GM23338 (cell line): ENCODE results near the gene NDUFA3.

Experiments
- CTCF ChIP-seq, 2 experiments: fragments of 200-600 bp in 1 of 2; sonication (generic) in 1 of 2; conservative IDR thresholded peaks; 2 replicates each; pipeline versions ENCODE4 v1.5.1 to v1.6.1; 2016 to 2017; ENCODE audit warnings: antibody characterized with exemption in 2 of 2, low read depth in 2 of 2, mild to moderate bottlenecking in 2 of 2, moderate library complexity in 1 of 2
- EZH2 ChIP-seq: fragments of 200-600 bp; sonication (generic); IDR thresholded peaks from one replicate; pipeline ENCODE4 v1.8.0; 2017; ENCODE audit warnings: antibody characterized with exemption, mild to moderate bottlenecking, low read depth; ENCODE audit not compliant: unreplicated experiment
- JUNB ChIP-seq: IDR thresholded peaks from one replicate; pipeline ENCODE4 v1.6.1; 2016; ENCODE audit warnings: antibody characterized with exemption; ENCODE audit not compliant: unreplicated experiment
- STAT1 ChIP-seq: IDR thresholded peaks from one replicate; pipeline ENCODE4 v1.6.1; 2016; ENCODE audit warnings: antibody characterized with exemption; ENCODE audit not compliant: unreplicated experiment

DNA sequence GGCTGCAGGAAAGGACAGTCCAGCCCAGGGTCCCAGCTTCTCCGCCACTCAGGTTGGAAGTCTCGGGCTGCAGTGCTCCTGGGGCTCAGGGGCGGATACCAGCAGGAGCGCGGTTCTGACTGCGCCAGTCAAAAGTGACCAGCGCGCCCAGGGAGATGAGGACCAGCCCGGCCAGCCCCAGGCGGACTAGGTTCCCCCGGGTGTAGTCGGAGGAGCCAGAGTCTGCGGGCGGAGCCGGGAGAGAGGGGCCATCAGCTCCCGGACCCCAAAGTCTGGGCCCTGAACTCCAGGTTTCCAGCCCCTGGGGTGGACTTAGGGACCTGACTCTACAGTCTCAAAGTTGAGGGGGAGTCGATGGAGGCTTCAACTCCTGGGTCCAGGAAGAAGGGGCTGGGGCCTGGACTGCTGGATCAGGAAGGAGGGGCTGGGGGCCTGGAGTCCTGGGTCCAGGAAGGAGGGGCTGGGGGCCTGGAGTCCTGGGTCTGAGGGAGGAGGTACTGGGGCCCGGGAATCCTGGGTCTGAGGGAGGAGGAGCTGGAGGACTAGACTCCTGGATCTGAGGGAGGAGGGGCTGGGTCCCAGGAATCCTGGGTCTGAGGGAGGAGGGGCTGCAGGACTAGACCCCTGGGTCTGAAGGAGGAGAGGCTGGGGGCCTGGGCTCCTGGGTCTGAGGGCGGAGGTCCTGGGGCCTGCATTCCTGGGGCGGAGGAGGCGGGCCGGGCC, 7.4 kb upstream of the NDUFA3 start:
- TF ChIP-seq CTCF (conservative IDR thresholded peaks at IDR 0.05; ENCODE audit: low read depth in 2 of 2) (no peak), EZH2 (no peak), JUNB (no peak), STAT1 (no peak)
